NCI-H187 (cell line): ENCODE data around the gene RLIM.
A peak's percentile ranks its signal among the peaks of the same experiment; 100 is the strongest.

Source experiments
- DNase-seq, 2 experiments: peaks; one replicate each; lab custom pipeline; 2025; lab: John Stamatoyannopoulos, UW

The RLIM gene

GRCh38 chrX:74536152-74536831 is 78.1 kb downstream of the RLIM start:
- peak in 1 of 2 experiments; percentile 3 for DNase-seq

- DNase-seq = no peak
Measured at GRCh38 chrX:74535408-74536151, 78.8 kb downstream of the RLIM start.
